NCI-H1417 treated with DMSO at 0.1 percent for 48 hours (cell line): ENCODE results near the gene ROBO2.

Source experiments
- DNase-seq: peaks from one replicate; lab custom pipeline; 2025; lab: John Stamatoyannopoulos, UW

The ROBO2 gene

DNA sequence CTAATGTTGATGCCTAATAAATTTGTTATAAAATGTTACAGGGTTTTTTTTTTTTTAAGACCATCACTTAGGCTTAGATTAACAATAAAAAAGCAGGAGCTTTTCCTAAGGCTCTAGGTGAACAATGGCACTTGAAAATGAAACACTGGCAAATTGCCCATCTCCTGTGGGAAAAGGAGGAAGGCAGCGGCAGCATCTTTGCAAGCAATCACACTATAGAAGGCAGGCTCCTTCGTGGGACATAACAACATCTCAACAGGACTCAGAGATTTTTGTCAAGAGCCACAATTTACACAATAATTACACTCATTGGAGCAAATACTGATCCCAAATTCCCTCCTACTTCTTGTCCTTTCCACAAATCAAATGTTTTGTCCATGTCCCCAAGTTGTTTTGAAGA is 646.7 kb downstream of the ROBO2 start:
- DNase-seq = peak; percentile 2

DNA sequence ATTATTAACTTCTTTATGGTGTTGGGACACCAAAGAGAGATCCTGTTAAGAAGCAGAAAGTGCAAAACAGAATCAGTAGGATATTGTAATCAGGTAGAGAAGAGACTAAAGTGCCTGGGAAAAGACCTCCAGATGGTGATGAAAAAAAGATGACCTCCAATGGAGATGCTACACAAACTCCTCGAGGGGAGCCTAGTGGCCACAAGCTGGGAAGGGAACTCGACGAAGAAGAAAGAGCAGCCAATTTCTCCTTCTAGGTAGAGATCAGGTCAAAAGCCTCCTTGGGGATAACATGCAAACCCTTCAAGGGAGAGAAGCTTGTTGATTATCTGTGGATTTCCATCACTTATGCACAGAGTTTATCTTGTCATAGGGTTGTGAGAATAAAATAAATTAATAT is 647.6 kb downstream of the ROBO2 start:
- no peak for DNase-seq

DNA sequence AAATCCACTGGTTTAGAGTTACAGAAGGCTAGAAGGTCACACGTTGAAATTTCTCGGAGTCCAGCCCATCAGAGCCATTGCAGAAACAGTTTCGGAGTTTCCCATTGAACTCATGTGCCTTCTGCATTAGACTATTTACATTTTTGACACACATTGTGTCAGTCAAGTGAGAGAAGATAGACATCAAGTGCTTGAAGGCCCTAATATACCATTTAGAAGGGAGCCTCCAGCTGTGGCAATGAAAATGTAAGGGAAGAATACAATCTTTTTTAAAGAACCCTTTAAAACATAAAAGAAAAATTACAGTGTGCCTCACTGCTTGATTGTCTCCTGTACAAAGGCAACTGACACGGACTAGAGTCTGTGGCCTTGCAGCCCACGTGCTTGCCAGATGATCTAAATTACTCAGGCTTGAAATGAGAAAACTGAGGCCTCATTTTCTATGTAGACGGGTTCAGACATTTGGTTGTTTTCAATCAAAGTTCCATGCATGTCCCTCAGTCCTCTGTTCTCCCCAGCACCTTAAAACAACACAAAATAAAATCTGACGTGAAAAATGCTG is 650.5 kb downstream of the ROBO2 start:
- peak; percentile 27 for DNase-seq

DNA sequence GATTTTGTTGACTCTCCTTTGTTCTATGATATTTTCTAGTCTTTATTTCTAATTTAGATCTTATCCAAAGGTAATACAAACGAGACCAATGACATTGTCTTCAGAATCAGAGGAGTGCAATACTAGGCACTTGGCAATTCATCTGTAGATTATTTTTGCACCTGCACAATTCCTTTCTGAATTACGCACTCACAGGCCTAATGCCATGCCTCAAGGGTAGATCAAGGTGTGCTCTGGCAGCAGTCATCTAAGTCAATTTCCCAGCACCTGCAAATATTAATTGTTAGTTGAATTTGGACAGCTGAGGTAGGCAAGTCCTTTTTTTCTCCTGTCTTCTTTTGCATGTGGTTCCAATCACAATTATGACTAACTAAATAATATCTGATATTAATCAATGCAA is 653.2 kb downstream of the ROBO2 start:
- no peak for DNase-seq

DNA sequence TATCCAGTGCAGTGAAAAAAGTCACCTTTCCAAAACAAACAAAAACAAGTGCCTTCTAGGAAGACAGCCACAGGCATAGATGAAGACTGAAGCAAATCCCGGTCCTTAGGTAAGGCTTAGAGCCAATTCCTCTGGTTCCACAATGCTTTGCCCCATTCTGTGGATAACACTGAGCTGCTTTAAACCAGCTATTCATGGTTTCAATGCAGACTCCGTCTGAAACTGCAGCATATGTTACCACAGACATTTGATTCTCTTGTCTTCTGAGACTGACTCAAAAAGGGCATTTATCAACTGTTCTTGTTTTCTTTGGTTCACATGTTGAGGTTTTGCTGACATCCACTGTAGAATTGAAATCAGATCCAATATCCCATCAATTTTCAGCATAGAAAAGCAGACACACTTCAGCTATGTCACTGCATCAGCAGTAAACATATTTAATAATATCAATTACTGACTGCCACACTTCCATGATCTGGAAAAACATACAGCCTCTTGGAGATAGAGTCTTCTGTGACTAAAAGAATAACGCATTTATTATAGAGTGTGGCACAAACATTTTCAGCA is 659.3 kb downstream of the ROBO2 start:
- DNase-seq = no peak
